H9 (cell line): ENCODE measurements around the gene DVL3. TPM values are rescaled to one million over a fixed set of nuclear protein-coding genes. Genes with fewer than 3 reads are reported as not detected.

Experiments
- DNase-seq: peaks from one replicate; pipeline ENCODE4 v3.0.0-alpha.2; 2017
- H2AFZ ChIP-seq: one replicate; pipeline ENCODE4 v1.6.1; 2013; ENCODE audit warnings: mild to moderate bottlenecking, low read length, control low read depth, moderate library complexity
- H2AK5ac ChIP-seq: 2 replicates; pipeline ENCODE4 v1.6.1; 2013; ENCODE audit warnings: low read length, control low read depth, mixed read lengths; ENCODE audit not compliant: insufficient read length
- H2BK120ac ChIP-seq: one replicate; pipeline ENCODE4 v1.6.1; 2013; ENCODE audit warnings: low read depth, mild to moderate bottlenecking, low read length, control low read depth, inconsistent platforms; ENCODE audit not compliant: poor library complexity, severe bottlenecking
- H2BK12ac ChIP-seq: 2 replicates; pipeline ENCODE4 v1.6.1; 2013; ENCODE audit warnings: low read length, control low read depth, mixed read lengths, low read depth; ENCODE audit not compliant: insufficient read length
- H2BK15ac ChIP-seq: 2 replicates; pipeline ENCODE4 v1.6.1; 2013; ENCODE audit warnings: low read depth, low read length, control low read depth
- H2BK20ac ChIP-seq: one replicate; pipeline ENCODE4 v1.6.1; 2013; ENCODE audit warnings: low read depth, mild to moderate bottlenecking, low read length, control low read depth, inconsistent platforms; ENCODE audit not compliant: poor library complexity, severe bottlenecking
- H2BK5ac ChIP-seq: 2 replicates; pipeline ENCODE4 v1.6.1; 2013; ENCODE audit warnings: low read length, control low read depth, mixed read lengths; ENCODE audit not compliant: insufficient read length
- H3K14ac ChIP-seq: 2 replicates; pipeline ENCODE4 v1.6.1; 2013; ENCODE audit warnings: low read length, control low read depth; ENCODE audit not compliant: insufficient read depth
- H3K18ac ChIP-seq: 2 replicates; pipeline ENCODE4 v1.6.1; 2013; ENCODE audit warnings: low read depth, mild to moderate bottlenecking, mixed read lengths, low read length, control low read depth; ENCODE audit not compliant: insufficient read length
- H3K23ac ChIP-seq: 2 replicates; pipeline ENCODE4 v1.6.1; 2013; ENCODE audit warnings: low read length, control low read depth, mixed read lengths, low read depth; ENCODE audit not compliant: insufficient read length
- H3K23me2 ChIP-seq: 2 replicates; pipeline ENCODE4 v1.6.1; 2013; ENCODE audit warnings: low read depth, mild to moderate bottlenecking, mixed read lengths, low read length, control low read depth; ENCODE audit not compliant: insufficient read length, poor library complexity, severe bottlenecking
- H3K27ac ChIP-seq: 2 replicates; pipeline ENCODE4 v1.5.1; 2013; ENCODE audit warnings: low read length, control low read depth, mixed read lengths, low read depth; ENCODE audit not compliant: insufficient read length
- H3K27me3 ChIP-seq: 2 replicates; pipeline ENCODE4 v1.6.1; 2013; ENCODE audit warnings: low read length, control low read depth, inconsistent platforms; ENCODE audit not compliant: insufficient read depth
- H3K4ac ChIP-seq: 2 replicates; pipeline ENCODE4 v1.6.1; 2013; ENCODE audit warnings: low read depth, mild to moderate bottlenecking, control low read depth, inconsistent platforms, low read length, moderate library complexity
- H3K4me1 ChIP-seq: 2 replicates; pipeline ENCODE4 v1.6.1; 2013; ENCODE audit warnings: low read length, control low read depth, inconsistent platforms; ENCODE audit not compliant: insufficient read depth
- H3K4me2 ChIP-seq: 2 replicates; pipeline ENCODE4 v1.6.1; 2013; ENCODE audit warnings: low read length, control low read depth, mixed read lengths; ENCODE audit not compliant: insufficient read length, insufficient read depth
- H3K56ac ChIP-seq: 2 replicates; pipeline ENCODE4 v1.6.1; 2013; ENCODE audit warnings: low read depth, mild to moderate bottlenecking, mixed read lengths, low read length, control low read depth; ENCODE audit not compliant: insufficient read length
- H3K79me1 ChIP-seq: 2 replicates; pipeline ENCODE4 v1.6.1; 2013; ENCODE audit warnings: low read depth, mild to moderate bottlenecking, moderate library complexity, low read length, control low read depth, inconsistent platforms; ENCODE audit not compliant: insufficient read depth, poor library complexity, severe bottlenecking
- H3K79me2 ChIP-seq: 2 replicates; pipeline ENCODE4 v1.6.1; 2013; ENCODE audit warnings: low read length, control low read depth, inconsistent platforms; ENCODE audit not compliant: insufficient read depth
- H3K9ac ChIP-seq: 2 replicates; pipeline ENCODE4 v1.6.1; 2013; ENCODE audit warnings: low read length, control low read depth, mixed read lengths; ENCODE audit not compliant: insufficient read length; ENCODE audit errors: extremely low read depth
- H3K9me3 ChIP-seq: one replicate; pipeline ENCODE4 v1.6.1; 2013; ENCODE audit warnings: low read depth, low read length, inconsistent platforms; ENCODE audit not compliant: control insufficient read depth
- H3T11ph ChIP-seq: one replicate; pipeline ENCODE4 v1.6.1; 2013; ENCODE audit warnings: mild to moderate bottlenecking, low read length, control low read depth, inconsistent platforms
- H4K20me1 ChIP-seq: one replicate; pipeline ENCODE4 v1.6.1; 2013; ENCODE audit not compliant: control insufficient read depth, insufficient read length, insufficient read depth
- H4K5ac ChIP-seq: 2 replicates; pipeline ENCODE4 v1.6.1; 2013; ENCODE audit warnings: low read depth, mild to moderate bottlenecking, mixed read lengths, low read length, control low read depth; ENCODE audit not compliant: insufficient read length
- H4K8ac ChIP-seq: replicated peaks from 2 replicates; pipeline ENCODE4 v1.6.1; 2013; ENCODE audit warnings: low read length, control low read depth, mixed read lengths, low read depth; ENCODE audit not compliant: insufficient read length
- H4K91ac ChIP-seq: 2 replicates; pipeline ENCODE4 v1.6.1; 2013; ENCODE audit warnings: low read depth, mild to moderate bottlenecking, moderate library complexity, mixed read lengths, low read length, control low read depth; ENCODE audit not compliant: insufficient read length
- H3K27ac Mint-ChIP-seq, 3 experiments: 2 replicates in 2 of 3; 3 replicates in 1 of 3; pipeline ENCODE4 v1.8.0; 2020 to 2021; ENCODE audit warnings: mixed read lengths in 3 of 3, mild to moderate bottlenecking in 1 of 3, moderate library complexity in 1 of 3
- H3K27me3 Mint-ChIP-seq: 2 replicates; pipeline ENCODE4 v1.8.0; 2021; ENCODE audit warnings: low read depth, mild to moderate bottlenecking, moderate library complexity, mixed read lengths
- H3K36me3 Mint-ChIP-seq, 3 experiments: 2 replicates in 2 of 3; 3 replicates in 1 of 3; pipeline ENCODE4 v1.8.0; 2020 to 2021; ENCODE audit warnings: low read depth in 3 of 3, mixed read lengths in 3 of 3; ENCODE audit not compliant: insufficient read depth in 1 of 3
- H3K4me1 Mint-ChIP-seq, 2 experiments: 2 replicates each; pipeline ENCODE4 v1.8.0; 2020; ENCODE audit warnings: mixed read lengths in 2 of 2
- H3K4me3 Mint-ChIP-seq, 2 experiments: 2 replicates in 1 of 2; 3 replicates in 1 of 2; pipeline ENCODE4 v1.8.0; 2020 to 2021; ENCODE audit warnings: mild to moderate bottlenecking in 2 of 2, mixed read lengths in 2 of 2, moderate library complexity in 1 of 2
- H3K9me3 Mint-ChIP-seq, 2 experiments: 2 replicates in 1 of 2; 3 replicates in 1 of 2; pipeline ENCODE4 v1.8.0; 2020; ENCODE audit warnings: mild to moderate bottlenecking in 2 of 2, mixed read lengths in 2 of 2, moderate library complexity in 1 of 2
- WGBS: extraction: QIAGEN DNeasy Blood & Tissue Kit; methylation state at CpG from one replicate; pipeline ENCODE4 v1.1.7; 2013; ENCODE audit warnings: missing lambda C conversion rate, low lambda C conversion rate, mixed read lengths; ENCODE audit not compliant: insufficient read length; ENCODE audit errors: extremely low coverage; 5-methylcytosine and 5-hydroxymethylcytosine counted together
- total RNA-seq: library from RNA; stranded (reverse); gene quantifications from 2 replicates; pipeline ENCODE4 v1.2.1, GENCODE V29; 2021
- TF ChIP-seq, protein P1 (sequence below): fragments of 200-600 bp; sonication (generic); conservative IDR thresholded peaks from 3 replicates; pipeline ENCODE4 v1.8.0; 2021; ENCODE audit warnings: antibody characterized with exemption, mild to moderate bottlenecking

Gene DVL3
- total RNA-seq, 1 experiment from 2014 or later, result 64.7 TPM

DNA sequence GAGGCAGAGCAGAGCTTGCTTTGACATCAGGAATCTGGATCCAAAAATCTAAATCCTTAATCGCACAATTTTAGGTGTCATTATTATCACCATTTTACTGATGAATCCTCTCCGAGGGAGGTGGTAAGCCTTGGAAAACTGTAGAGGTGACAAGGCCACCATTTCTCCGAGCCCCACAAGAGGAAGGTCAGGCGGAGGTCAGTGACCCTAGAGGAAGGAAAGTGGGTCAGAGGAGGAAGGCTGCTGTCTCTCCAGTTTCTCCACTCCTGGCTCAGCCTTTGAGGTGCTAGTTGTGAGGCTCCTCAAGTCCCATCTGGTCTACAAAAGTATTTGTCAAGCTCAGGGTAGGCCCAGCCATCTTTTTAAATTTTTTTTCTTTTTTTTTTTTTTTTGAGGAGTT, 3.2 kb downstream of the DVL3 start:
- no peak overlapping the region for H4K91ac ChIP-seq
- no peak for DNase-seq
- Mint-ChIP-seq H3K36me3 (peaks cover 5 to 21% (median 13%) of the 10 kb centered on the region in 3 experiments; a peak in 6 of 7 replicates), H3K27me3 (no peaks in the 10 kb centered on the region), H3K4me3 (no peak overlapping the region), H3K27ac (peak overlapping the region in 2 of 3 experiments; percentile 36 to 70; a peak in 2 of 7 replicates), H3K4me1 (peaks cover 11 to 21% of the 10 kb centered on the region in 2 experiments), H3K9me3 (no peaks in the 10 kb centered on the region; a peak in 1 of 5 replicates)
- H2AFZ ChIP-seq, result no peak overlapping the region
- no peak overlapping the region for H2BK5ac ChIP-seq
- no peak overlapping the region for H2BK12ac ChIP-seq
- no peak overlapping the region for H3T11ph ChIP-seq
- peaks cover 23% of the 10 kb centered on the region; the same call in 1 of the 2 replicates for H3K79me2 ChIP-seq
- H2AK5ac ChIP-seq, result no peak overlapping the region
- H3K27me3 ChIP-seq, result no peaks in the 10 kb centered on the region
- WGBS, result no CpG with 5 or more reads among the region's 4 CpGs
- no peak overlapping the region for H3K23ac ChIP-seq
- no peak overlapping the region for H3K4me2 ChIP-seq
- H4K20me1 ChIP-seq, result no peaks in the 10 kb centered on the region
- H3K18ac ChIP-seq, result no peak overlapping the region
- H4K5ac ChIP-seq, result no peak overlapping the region
- H3K9ac ChIP-seq, result no peak overlapping the region
- H2BK120ac ChIP-seq, result no peak overlapping the region
- no peaks in the 10 kb centered on the region for H3K9me3 ChIP-seq
- H4K8ac ChIP-seq, result no peak overlapping the region
- H3K56ac ChIP-seq, result no peak overlapping the region
- H3K4me1 ChIP-seq, result no peaks in the 10 kb centered on the region; the same call in 1 of the 2 replicates
- H3K4ac ChIP-seq, result no peak overlapping the region
- H3K23me2 ChIP-seq, result peaks cover 6% of the 10 kb centered on the region
- H3K14ac ChIP-seq, result no peak overlapping the region
- H2BK20ac ChIP-seq, result no peak overlapping the region
- no peak overlapping the region for H2BK15ac ChIP-seq
- H3K79me1 ChIP-seq, result peaks cover 3% of the 10 kb centered on the region
- TF ChIP-seq, protein P1, sequence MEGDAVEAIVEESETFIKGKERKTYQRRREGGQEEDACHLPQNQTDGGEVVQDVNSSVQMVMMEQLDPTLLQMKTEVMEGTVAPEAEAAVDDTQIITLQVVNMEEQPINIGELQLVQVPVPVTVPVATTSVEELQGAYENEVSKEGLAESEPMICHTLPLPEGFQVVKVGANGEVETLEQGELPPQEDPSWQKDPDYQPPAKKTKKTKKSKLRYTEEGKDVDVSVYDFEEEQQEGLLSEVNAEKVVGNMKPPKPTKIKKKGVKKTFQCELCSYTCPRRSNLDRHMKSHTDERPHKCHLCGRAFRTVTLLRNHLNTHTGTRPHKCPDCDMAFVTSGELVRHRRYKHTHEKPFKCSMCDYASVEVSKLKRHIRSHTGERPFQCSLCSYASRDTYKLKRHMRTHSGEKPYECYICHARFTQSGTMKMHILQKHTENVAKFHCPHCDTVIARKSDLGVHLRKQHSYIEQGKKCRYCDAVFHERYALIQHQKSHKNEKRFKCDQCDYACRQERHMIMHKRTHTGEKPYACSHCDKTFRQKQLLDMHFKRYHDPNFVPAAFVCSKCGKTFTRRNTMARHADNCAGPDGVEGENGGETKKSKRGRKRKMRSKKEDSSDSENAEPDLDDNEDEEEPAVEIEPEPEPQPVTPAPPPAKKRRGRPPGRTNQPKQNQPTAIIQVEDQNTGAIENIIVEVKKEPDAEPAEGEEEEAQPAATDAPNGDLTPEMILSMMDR, result no peak
- no peak overlapping the region for H3K27ac ChIP-seq
